ENCODE measurements around the gene FABP6.

Gene FABP6

DNA sequence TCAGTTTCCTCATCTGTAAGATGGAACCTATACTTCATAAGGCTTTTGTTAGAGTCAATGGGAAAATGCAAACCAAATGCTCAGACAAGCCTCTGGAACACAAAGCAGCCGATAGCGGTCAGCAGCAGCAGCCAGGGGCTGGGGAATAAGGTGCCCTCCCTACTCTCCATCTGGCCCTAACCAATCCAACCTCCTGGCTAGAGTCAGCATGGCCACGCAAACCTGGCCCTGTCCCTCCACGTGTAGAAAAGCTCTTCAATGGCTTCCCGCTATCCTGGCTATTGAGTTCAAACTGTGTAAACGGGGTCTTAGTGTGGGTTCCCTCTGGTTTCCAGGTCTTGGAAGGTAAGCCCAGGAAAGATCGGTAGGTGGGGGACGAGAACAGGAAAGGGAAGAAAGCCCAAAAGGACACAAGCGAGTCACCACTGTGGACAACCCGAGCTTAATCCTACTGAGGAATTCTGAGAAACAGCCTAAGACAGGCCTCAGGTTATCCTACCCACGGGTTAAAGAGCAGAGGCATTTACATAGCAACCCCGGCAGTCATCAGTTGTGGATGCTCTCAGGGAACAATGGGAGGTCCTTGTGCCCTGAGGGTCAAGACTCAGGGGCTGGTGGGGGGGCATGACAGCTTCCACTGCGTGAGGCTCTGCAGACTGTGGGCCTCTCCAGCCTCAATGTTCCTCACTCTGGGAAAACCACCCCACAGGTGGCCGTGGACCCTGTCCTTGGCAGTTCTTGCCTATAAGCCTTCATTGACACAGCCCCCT, 30.9 kb downstream of the FABP6 start:
- TF ChIP-seq, protein P1, sequence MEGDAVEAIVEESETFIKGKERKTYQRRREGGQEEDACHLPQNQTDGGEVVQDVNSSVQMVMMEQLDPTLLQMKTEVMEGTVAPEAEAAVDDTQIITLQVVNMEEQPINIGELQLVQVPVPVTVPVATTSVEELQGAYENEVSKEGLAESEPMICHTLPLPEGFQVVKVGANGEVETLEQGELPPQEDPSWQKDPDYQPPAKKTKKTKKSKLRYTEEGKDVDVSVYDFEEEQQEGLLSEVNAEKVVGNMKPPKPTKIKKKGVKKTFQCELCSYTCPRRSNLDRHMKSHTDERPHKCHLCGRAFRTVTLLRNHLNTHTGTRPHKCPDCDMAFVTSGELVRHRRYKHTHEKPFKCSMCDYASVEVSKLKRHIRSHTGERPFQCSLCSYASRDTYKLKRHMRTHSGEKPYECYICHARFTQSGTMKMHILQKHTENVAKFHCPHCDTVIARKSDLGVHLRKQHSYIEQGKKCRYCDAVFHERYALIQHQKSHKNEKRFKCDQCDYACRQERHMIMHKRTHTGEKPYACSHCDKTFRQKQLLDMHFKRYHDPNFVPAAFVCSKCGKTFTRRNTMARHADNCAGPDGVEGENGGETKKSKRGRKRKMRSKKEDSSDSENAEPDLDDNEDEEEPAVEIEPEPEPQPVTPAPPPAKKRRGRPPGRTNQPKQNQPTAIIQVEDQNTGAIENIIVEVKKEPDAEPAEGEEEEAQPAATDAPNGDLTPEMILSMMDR (IDR thresholded peaks at IDR 0.05; ENCODE audit: low read depth, low read length) = no peak
- no peak overlapping the region for H3K4me3 ChIP-seq (replicated peaks in 1 of 2; ENCODE audit: low read depth in 2 of 2, low read length in 2 of 2)
- no peak for DNase-seq (ENCODE audit: low read depth in 2 of 2)

DNA sequence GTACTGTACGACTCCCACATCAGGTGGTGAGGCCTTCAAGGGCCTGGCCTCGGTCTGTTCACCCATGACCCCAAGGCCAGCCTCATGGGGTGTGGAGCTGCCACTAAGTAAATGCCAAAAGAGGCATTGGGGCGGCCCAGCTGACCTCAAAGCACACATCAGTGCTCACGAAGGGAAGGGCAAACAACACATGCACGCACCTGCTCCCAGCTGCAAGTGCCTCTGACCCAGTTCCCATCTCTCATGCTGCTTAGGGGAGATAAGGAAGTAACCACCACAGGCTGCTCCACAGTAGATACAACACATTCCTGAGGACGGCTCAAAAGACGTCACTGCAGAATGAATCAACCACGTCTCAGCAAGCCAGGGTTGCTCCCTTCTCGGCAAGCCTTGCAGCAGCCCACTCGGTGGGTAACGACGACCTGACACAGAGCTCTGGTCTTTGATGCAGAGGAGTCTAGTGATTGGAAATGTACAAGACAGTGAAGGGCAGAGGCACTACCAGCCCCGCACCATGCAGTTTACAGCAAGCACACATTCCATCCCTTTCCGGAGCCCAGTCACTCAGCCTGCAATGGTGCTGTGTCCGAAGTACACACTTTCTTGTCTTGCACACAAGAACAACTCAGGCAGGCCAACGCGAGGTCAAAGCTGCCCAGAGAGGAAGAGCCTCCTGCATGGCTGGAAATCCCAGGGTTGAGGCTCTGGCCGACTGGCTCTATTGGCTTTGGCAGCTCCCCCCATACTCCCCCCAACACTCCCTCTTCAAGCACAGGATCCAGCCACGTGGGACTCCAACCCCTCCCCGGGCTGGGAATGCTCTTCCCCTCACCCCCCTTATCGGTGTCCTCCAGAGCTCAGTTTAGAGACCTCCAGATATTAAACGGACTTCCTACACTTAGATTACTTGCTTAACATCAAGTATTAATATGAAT, 31.8 kb downstream of the FABP6 start:
- DNase-seq (ENCODE audit: low read depth in 2 of 2) = peak; percentile 87 to 92
- no peak overlapping the region for H3K4me3 ChIP-seq (replicated peaks in 1 of 2; ENCODE audit: low read depth in 2 of 2, low read length in 2 of 2)
- TF ChIP-seq, protein P1 (IDR thresholded peaks at IDR 0.05; ENCODE audit: low read depth, low read length) = no peak

DNA sequence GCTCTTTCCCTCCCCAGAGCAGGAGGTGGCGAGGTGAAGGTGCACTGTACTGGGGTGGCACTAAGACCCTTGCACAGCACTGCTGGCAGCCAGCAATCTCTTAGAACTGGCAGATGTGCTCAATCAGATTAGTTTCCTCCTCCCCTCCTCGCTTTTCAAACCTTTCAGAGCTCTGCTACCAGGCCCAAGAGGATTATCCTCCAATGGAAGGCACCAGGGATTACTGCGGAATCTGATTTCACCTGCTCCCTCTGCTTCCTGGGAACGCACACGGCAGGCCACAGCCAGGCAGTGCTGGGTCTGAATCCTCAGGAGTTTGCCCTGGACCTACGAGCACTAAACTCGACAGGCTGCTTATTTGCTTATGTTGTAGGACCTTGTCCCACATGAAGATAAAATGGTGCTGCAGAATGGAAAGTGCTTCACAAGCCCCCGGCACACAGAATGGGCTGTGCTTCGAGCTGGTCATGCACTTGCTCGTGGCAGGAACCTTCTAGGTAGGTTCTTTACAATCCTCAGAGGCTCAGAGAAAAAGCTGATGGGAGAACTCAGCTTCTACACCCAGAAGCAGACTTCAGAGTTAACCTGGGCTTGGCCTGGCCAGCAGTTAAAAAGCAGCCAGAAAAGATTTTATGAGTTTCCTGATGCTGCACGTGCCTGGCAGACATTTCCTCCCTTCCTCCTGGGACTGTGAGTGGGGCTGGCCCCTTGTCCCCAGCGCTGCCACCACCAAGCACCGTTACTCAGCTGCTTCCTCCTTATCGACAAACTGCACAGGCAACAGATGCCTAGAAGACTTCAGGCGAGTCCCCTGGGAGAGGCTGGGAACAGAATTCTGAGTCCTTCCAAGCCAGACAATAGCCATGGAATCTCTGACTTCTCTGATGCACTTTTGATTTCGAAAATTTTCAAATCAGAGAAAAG, 33.1 kb downstream of the FABP6 start:
- TF ChIP-seq, protein P1 (IDR thresholded peaks at IDR 0.05; ENCODE audit: low read depth, low read length) = no peak
- DNase-seq (ENCODE audit: low read depth in 2 of 2) = peak; percentile 14 to 19
- H3K4me3 ChIP-seq (replicated peaks in 1 of 2; ENCODE audit: low read depth in 2 of 2, low read length in 2 of 2) = no peak overlapping the region

DNA sequence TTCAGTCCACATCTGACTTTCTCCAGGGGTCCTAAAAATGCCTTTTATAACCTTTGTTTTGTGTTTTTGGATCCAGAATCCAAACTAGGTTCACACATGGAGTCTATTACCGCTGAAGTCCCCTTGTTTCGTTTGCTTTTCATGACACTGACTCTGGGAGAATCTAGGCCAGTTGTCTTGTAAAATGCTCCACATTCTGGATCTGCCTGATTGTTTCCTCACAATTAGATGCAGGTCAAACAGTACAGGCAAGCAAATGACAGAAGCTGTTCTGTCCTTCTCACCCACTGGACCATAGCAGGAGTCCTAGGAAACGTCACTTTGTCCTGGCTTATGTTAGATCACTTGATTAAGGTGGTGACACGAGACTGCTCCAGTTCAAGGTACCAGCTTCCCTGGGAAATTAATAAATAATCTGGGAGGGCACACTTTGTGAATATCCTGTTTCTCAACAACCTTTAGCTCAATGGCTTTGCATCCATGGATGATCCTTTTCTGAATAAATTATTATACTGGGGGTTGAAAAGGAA, 34.1 kb downstream of the FABP6 start:
- TF ChIP-seq, protein P1 (IDR thresholded peaks at IDR 0.05; ENCODE audit: low read depth, low read length) = no peak
- H3K4me3 ChIP-seq (replicated peaks in 1 of 2; ENCODE audit: low read depth in 2 of 2, low read length in 2 of 2) = no peak overlapping the region
- DNase-seq (ENCODE audit: low read depth in 2 of 2) = no peak

DNA sequence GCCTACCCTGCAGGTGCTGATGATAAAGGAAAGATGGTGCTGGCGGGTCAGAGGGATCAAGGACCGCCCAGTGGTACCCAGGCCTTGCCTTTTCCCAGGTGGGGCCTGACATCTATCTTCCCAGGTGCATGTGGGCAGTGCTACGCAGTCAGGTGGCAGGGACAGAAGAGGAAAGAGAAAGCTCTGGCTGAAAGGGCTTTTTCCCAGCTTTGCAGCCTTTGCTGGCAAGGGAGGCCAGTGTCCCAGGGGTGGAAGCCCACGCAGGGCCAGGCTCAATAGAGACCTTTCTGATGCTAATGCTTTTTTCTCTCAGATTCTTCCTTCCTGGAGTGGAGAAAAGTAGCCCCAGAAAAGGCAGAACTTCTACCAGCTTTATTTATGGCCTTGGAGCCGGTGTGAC, 36.7 kb downstream of the FABP6 start:
- TF ChIP-seq, protein P1 (IDR thresholded peaks at IDR 0.05; ENCODE audit: low read depth, low read length) = no peak
- DNase-seq (ENCODE audit: low read depth in 2 of 2) = no peak
- H3K4me3 ChIP-seq (replicated peaks in 1 of 2; ENCODE audit: low read depth in 2 of 2, low read length in 2 of 2) = no peak overlapping the region
